ENCODE measurements around the gene SNX11. TPM values are rescaled to one million over a fixed set of nuclear protein-coding genes. Genes with fewer than 3 reads are reported as not detected.

Gene SNX11
- total RNA-seq, 1 experiment from 2014 or later = 26.8 TPM

- ChIA-PET CTCF (interaction anchor here (11.1 kb wide), 1 partner anchor 101 kb away, joined by 171 read pairs; no protein-coding TSS in a partner anchor), RAD21 (ENCODE audit: low non-redundant PET in 1 of 2, low total read pairs in 2 of 2, uncharacterized antibody in 2 of 2, unreplicated experiment in 2 of 2) (no interaction called here), POLR2A (interaction anchor here (1.1 to 1.9 kb wide), 2 partner anchors 79 to 102 kb away, joined by 3 to 5 read pairs; partner anchors contain the start of gene NFE2L1)
- Histone ChIP-seq H3K4me2 (ENCODE audit: low read length) (peak overlapping the region; percentile 55), H3K27me3 (ENCODE audit: insufficient read depth, low read length) (no peaks in the 10 kb centered on the region), H3K4me3 (replicated peaks in 1 of 2; ENCODE audit: low read depth in 1 of 2, low read length in 2 of 2) (peak overlapping the region in 1 of 2 experiments; percentile 2; a peak in 1 of 4 replicates), H3K36me3 (ENCODE audit: control insufficient read depth in 1 of 2, insufficient read depth in 2 of 2, low read length in 2 of 2) (peaks cover 2 to 5% of the 10 kb centered on the region in 2 experiments; a peak in 3 of 4 replicates), H3K9me3 (ENCODE audit: control insufficient read depth in 1 of 2, insufficient read depth in 1 of 2, low read depth in 1 of 2, low read length in 2 of 2) (no peaks in the 10 kb centered on the region), H3K9me2 (ENCODE audit: insufficient read depth) (no peaks in the 10 kb centered on the region), H2AFZ (ENCODE audit: low read depth, low read length, poor library complexity, severe bottlenecking) (no peak overlapping the region), H3K79me2 (ENCODE audit: insufficient read depth, low read length) (no peaks in the 10 kb centered on the region), H3K4me1 (ENCODE audit: control insufficient read depth in 1 of 2, insufficient read depth in 2 of 2, low read length in 2 of 2) (peaks cover 16 to 22% of the 10 kb centered on the region in 2 experiments), H4K20me1 (ENCODE audit: insufficient read depth) (no peaks in the 10 kb centered on the region), H3K9ac (ENCODE audit: low read length) (peak overlapping the region; percentile 20; the same call in 1 of the 2 replicates), H3K27ac (ENCODE audit: low read depth, low read length) (peak overlapping the region; percentile 48; the same call in 1 of the 2 replicates)
- DNase-seq (ENCODE audit: low read depth, low spot score) (peak; percentile 57), ATAC-seq (peak; percentile 91)
- no TSS peak for BruUV-seq (replicated peaks)
- intact Hi-C loops (cut with micrococcal nuclease) = loop anchor here (1.0 kb wide), 1 partner anchor 102 kb away; no protein-coding TSS in a partner anchor
- TF ChIP-seq ATF3 (IDR thresholded peaks at IDR 0.05) (no peak), YY1 (IDR thresholded peaks at IDR 0.05; ENCODE audit: extremely low read depth, insufficient replicate concordance, low read depth, low read length) (peak; percentile 60), SRF (IDR thresholded peaks at IDR 0.05; ENCODE audit: low read depth) (no peak), SP1 (IDR thresholded peaks at IDR 0.05; ENCODE audit: low read depth) (peak; percentile 54), CTCF (IDR thresholded peaks at IDR 0.05 in 2 of 3, conservative IDR thresholded peaks at IDR 0.05 in 1 of 3; ENCODE audit: borderline replicate concordance in 1 of 3, insufficient read depth in 1 of 3, low read depth in 2 of 3, low read length in 2 of 3) (no peak), POLR2A (IDR thresholded peaks at IDR 0.05; ENCODE audit: borderline replicate concordance, extremely low read depth, insufficient read depth, insufficient read length) (no peak), TCF7L2 (IDR thresholded peaks at IDR 0.05; ENCODE audit: borderline replicate concordance, extremely low read depth, insufficient read depth, insufficient read length) (no peak), ZBTB33 (IDR thresholded peaks at IDR 0.05; ENCODE audit: extremely low read depth, insufficient replicate concordance, low read length) (no peak), EZH2 (IDR thresholded peaks at IDR 0.05) (no peak), JUND (IDR thresholded peaks at IDR 0.05) (peak; percentile 93), REST (IDR thresholded peaks at IDR 0.05; ENCODE audit: low read depth) (no peak), ZFX (IDR thresholded peaks at IDR 0.05) (no peak), POLR2AphosphoS5 (IDR thresholded peaks at IDR 0.05; ENCODE audit: low read depth, low read length) (peak; percentile 68), CEBPB (IDR thresholded peaks at IDR 0.05; ENCODE audit: low read depth) (no peak), MAX (IDR thresholded peaks at IDR 0.05) (peak; percentile 86), EZH2phosphoT487 (IDR thresholded peaks at IDR 0.05; ENCODE audit: borderline replicate concordance) (no peak), ZNF274 (IDR thresholded peaks at IDR 0.05; ENCODE audit: low read depth, low read length) (no peak), RAD21 (IDR thresholded peaks at IDR 0.05; ENCODE audit: low read depth) (0 out of 2 replicates have a peak, but pooled peaks have one; percentile 8)
These were observed 19.9 kb downstream of the SNX11 start for GRCh38 chr17:48127371-48128051.
